ENCODE measurements around the gene IGSF3.
"Not testable (repeated sequence)": the region's sequence is repeated elsewhere in the genome, so short reads cannot be mapped to it uniquely, and the experiment has no call there.

Gene IGSF3

GRCh38 chr1:116648325-116648724 lies 19.2 kb downstream of the IGSF3 start:
- H3K4me3 ChIP-seq (ENCODE audit: low read depth, low read length) = not testable (repeated sequence)

GRCh38 chr1:116647186-116647585 lies 20.3 kb downstream of the IGSF3 start:
- DNase-seq (ENCODE audit: low read depth) = not testable (repeated sequence)

More at GRCh38 chr1:116648325-116648724, 19.2 kb downstream of the IGSF3 start:
- not testable (repeated sequence) for DNase-seq (ENCODE audit: low read depth)

GRCh38 chr1:116646673-116647170 lies 20.8 kb downstream of the IGSF3 start:
- DNase-seq (ENCODE audit: low read depth); H3K4me3 ChIP-seq (ENCODE audit: low read depth, low read length): not testable (repeated sequence)

More at GRCh38 chr1:116647186-116647585, 20.3 kb downstream of the IGSF3 start:
- H3K4me3 ChIP-seq (ENCODE audit: low read depth, low read length) = not testable (repeated sequence)

GRCh38 chr1:116645802-116646672 lies 21.5 kb downstream of the IGSF3 start:
- DNase-seq (ENCODE audit: low read depth); H3K4me3 ChIP-seq (ENCODE audit: low read depth, low read length): not testable (repeated sequence)

- not testable (repeated sequence) for DNase-seq (ENCODE audit: low read depth); H3K4me3 ChIP-seq (ENCODE audit: low read depth, low read length)
Observed at GRCh38 chr1:116644993-116645392, 22.5 kb downstream of the IGSF3 start.

- DNase-seq (ENCODE audit: low read depth); H3K4me3 ChIP-seq (ENCODE audit: low read depth, low read length): not testable (repeated sequence)
Observed at GRCh38 chr1:116644096-116644495, 23.4 kb downstream of the IGSF3 start.

GRCh38 chr1:116643281-116643751 lies 24.2 kb downstream of the IGSF3 start:
- H3K4me3 ChIP-seq (ENCODE audit: low read depth, low read length) = not testable (repeated sequence)

GRCh38 chr1:116642311-116643280 lies 24.9 kb downstream of the IGSF3 start:
- not testable (repeated sequence) for H3K4me3 ChIP-seq (ENCODE audit: low read depth, low read length); DNase-seq (ENCODE audit: low read depth)

More at GRCh38 chr1:116643281-116643751, 24.2 kb downstream of the IGSF3 start:
- DNase-seq (ENCODE audit: low read depth) = not testable (repeated sequence)

- H3K4me3 ChIP-seq (ENCODE audit: low read depth, low read length); DNase-seq (ENCODE audit: low read depth): not testable (repeated sequence)
Observed at GRCh38 chr1:116637583-116637982, 29.9 kb downstream of the IGSF3 start.

- H3K4me3 ChIP-seq (ENCODE audit: low read depth, low read length); DNase-seq (ENCODE audit: low read depth): not testable (repeated sequence)
Observed at GRCh38 chr1:116636584-116636983, 30.9 kb downstream of the IGSF3 start.

GRCh38 chr1:116634386-116634785 lies 33.1 kb downstream of the IGSF3 start:
- H3K4me3 ChIP-seq (ENCODE audit: low read depth, low read length); DNase-seq (ENCODE audit: low read depth): not testable (repeated sequence)

GRCh38 chr1:116631996-116632925 lies 35.3 kb downstream of the IGSF3 start:
- not testable (repeated sequence) for H3K4me3 ChIP-seq (ENCODE audit: low read depth, low read length); DNase-seq (ENCODE audit: low read depth)

- not testable (repeated sequence) for DNase-seq (ENCODE audit: low read depth); H3K4me3 ChIP-seq (ENCODE audit: low read depth, low read length)
Observed at GRCh38 chr1:116631554-116631953, 36.0 kb downstream of the IGSF3 start.
